ENCODE results near the gene KLHL3. TPM values are rescaled to one million over a fixed set of nuclear protein-coding genes. Genes with fewer than 3 reads are reported as not detected.

KLHL3 gene
- total and polyA plus RNA-seq, 9 of the 15 experiments (the other 6 are each of a cell fraction or from before 2014, with no cell fraction given), result under 0.01 to 1.5 (median 0.22) TPM

- FAIRE-seq (no peak), ATAC-seq (peak; percentile 13; the same call in 1 of the 3 replicates), DNase-seq (ENCODE audit: extremely low read depth in 1 of 4, low spot score in 3 of 4) (no peak)
- H3K4me3 ChIP-seq, result no peak overlapping the region
- H2AFZ ChIP-seq (ENCODE audit: low read depth, low read length), result no peak overlapping the region
- CTCF ChIA-PET (ENCODE audit: low intra/inter-chr PET ratio), result no interaction called here
- H3K9ac ChIP-seq (ENCODE audit: insufficient read depth in 1 of 2, low read depth in 2 of 2, low read length in 2 of 2), result no peak overlapping the region
- no TSS peak for BruUV-seq (replicated peaks)
- H3K79me2 ChIP-seq (ENCODE audit: control insufficient read depth, insufficient read depth, low read length), result peaks cover 26% of the 10 kb centered on the region
- POLR2A ChIA-PET, result no interaction called here
- no peak overlapping the region for H3K4me2 ChIP-seq (ENCODE audit: insufficient read depth, low read length)
- WGBS (ENCODE audit: insufficient coverage, low coverage, missing lambda C conversion rate), result 54% methylated on average over 2 of the region's 2 CpGs
- H3K27ac ChIP-seq (ENCODE audit: extremely low read depth, low read depth, low read length), result no peak overlapping the region
- H3K4me1 ChIP-seq (replicated peaks in 1 of 2; ENCODE audit: control insufficient read depth in 2 of 2, insufficient read depth in 2 of 2, low read length in 2 of 2), result no peaks in the 10 kb centered on the region
- peaks cover 21% of the 10 kb centered on the region for H4K20me1 ChIP-seq (replicated peaks; ENCODE audit: control insufficient read depth, insufficient read depth, low read length)
- no peaks in the 10 kb centered on the region; a peak in 1 of 5 replicates for H3K27me3 ChIP-seq (ENCODE audit: control insufficient read depth in 2 of 2, insufficient read depth in 2 of 2, low read length in 2 of 2)
- intact Hi-C loops (cut with micrococcal nuclease), result no loop called here
- in situ Hi-C loops (cut with MboI), result no loop called here
- H3K9me3 ChIP-seq (replicated peaks; ENCODE audit: control insufficient read depth, insufficient read depth, low read depth, low read length), result no peaks in the 10 kb centered on the region
- H3K36me3 ChIP-seq (ENCODE audit: control insufficient read depth, insufficient read depth, low read length), result peaks cover 21% of the 10 kb centered on the region; the same call in 2 of the 3 replicates
- H3K9me1 ChIP-seq (ENCODE audit: control insufficient read depth, insufficient read depth, low read length), result no peaks in the 10 kb centered on the region
- TF ChIP-seq TEAD2 (tag; IDR thresholded peaks at IDR 0.05), result no peak
- no peak for TF ChIP-seq CSDE1 (IDR thresholded peaks at IDR 0.05)
- no peak for TF ChIP-seq MXI1 (IDR thresholded peaks at IDR 0.05; ENCODE audit: low read depth, low read length)
- TF ChIP-seq GTF3C2 (IDR thresholded peaks at IDR 0.05; ENCODE audit: borderline replicate concordance, extremely low read depth, insufficient read length), result no peak
- TF ChIP-seq SAFB2 (IDR thresholded peaks at IDR 0.05; ENCODE audit: borderline replicate concordance, low read depth, low read length, severe bottlenecking), result no peak
- TF ChIP-seq ZBED1 (IDR thresholded peaks at IDR 0.05), result no peak
- TF ChIP-seq SP2 (IDR thresholded peaks at IDR 0.05; ENCODE audit: extremely low read depth, low read depth, low read length, poor library complexity, severe bottlenecking), result no peak
- TF ChIP-seq CTCF (IDR thresholded peaks at IDR 0.05 in 2 of 3, conservative IDR thresholded peaks at IDR 0.05 in 1 of 3; ENCODE audit: insufficient read depth in 2 of 3, low read depth in 1 of 3, low read length in 3 of 3), result 0 out of 6 replicates have a peak, but pooled peaks of 1 of the 3 experiments have one; percentile 1
- TF ChIP-seq DMBX1 (CRISPR knock-in tag; IDR thresholded peaks at IDR 0.05; ENCODE audit: borderline replicate concordance), result no peak
- TF ChIP-seq ZNF778 (CRISPR knock-in tag; IDR thresholded peaks at IDR 0.05), result no peak
- TF ChIP-seq CHCHD3 (CRISPR knock-in tag; IDR thresholded peaks at IDR 0.05), result no peak
- no peak for TF ChIP-seq ZNF764 (CRISPR knock-in tag; IDR thresholded peaks at IDR 0.05; ENCODE audit: low read depth)
- no peak for TF ChIP-seq GTF2A2 (tag; IDR thresholded peaks at IDR 0.05)
- peak; percentile 68 for TF ChIP-seq ATF3 (IDR thresholded peaks at IDR 0.05)
- no peak for TF ChIP-seq ATF3 (CRISPR knock-in tag; conservative IDR thresholded peaks at IDR 0.05)
- TF ChIP-seq SMARCA5 (IDR thresholded peaks at IDR 0.05), result no peak
- no peak for TF ChIP-seq FOXJ3 (CRISPR knock-in tag; IDR thresholded peaks at IDR 0.05)
- no peak for TF ChIP-seq XRCC5 (IDR thresholded peaks at IDR 0.05; ENCODE audit: low read depth, low read length)
- no peak for TF ChIP-seq ZSCAN29 (IDR thresholded peaks at IDR 0.05)
These were observed 12.0 kb upstream of the KLHL3 start for GRCh38 chr5:137747848-137748247.
